Nucleus accumbens (tissue), 56 donors: ENCODE measurements around the gene PLRG1.

Source experiments
- DNase-seq, 56 donors: peaks; one replicate each; lab custom pipeline; 2025; lab: John Stamatoyannopoulos, UW

The PLRG1 gene

DNA sequence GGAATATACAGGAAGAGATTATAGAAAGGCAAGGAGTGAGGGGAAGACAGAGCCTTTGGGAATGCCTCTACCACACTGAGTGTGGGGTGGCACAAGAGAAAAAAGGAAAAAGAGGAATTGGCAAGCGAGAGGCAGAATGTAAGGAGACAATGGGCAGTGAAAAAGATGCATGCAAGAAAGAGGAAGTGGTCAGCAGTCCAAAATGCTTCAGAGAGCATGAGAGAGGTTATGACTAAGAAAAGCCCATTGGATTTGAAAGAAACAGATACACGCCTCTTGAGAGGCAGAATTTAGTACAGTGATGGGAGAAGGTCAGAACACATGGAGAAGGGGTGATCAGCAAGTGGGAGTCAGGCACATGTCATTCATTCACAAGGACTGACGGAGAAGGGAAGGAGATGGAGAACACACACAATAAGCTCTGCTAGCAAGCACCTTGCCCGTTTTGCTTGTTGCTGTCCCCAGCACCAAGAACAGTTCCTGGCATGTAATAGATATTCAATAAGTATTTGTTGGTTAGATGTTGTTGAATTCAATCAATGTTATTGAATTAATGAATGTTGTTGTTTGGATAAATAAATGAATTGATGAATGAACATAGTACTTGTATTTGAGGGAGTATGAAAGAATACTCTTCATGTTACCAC is 65.0 kb downstream of the PLRG1 start:
- no peak for DNase-seq
